Osteocyte (in vitro differentiated cells): ENCODE measurements around the gene LINS1. TPM values are rescaled to one million over a fixed set of nuclear protein-coding genes. Genes with fewer than 3 reads are reported as not detected.

Experiments used
- DNase-seq: peaks from one replicate; pipeline ENCODE4 v3.0.0; 2021; ENCODE audit warnings: mixed read lengths; ENCODE audit not compliant: unreplicated experiment; ENCODE audit errors: extremely low spot score
- H3K27ac Mint-ChIP-seq: one replicate; pipeline ENCODE4 v1.8.0; 2021; ENCODE audit warnings: mild to moderate bottlenecking, mixed read lengths; ENCODE audit not compliant: unreplicated experiment
- H3K27me3 Mint-ChIP-seq: one replicate; pipeline ENCODE4 v1.8.0; 2021; ENCODE audit warnings: mixed read lengths; ENCODE audit not compliant: unreplicated experiment
- H3K36me3 Mint-ChIP-seq: one replicate; pipeline ENCODE4 v1.8.0; 2021; ENCODE audit warnings: mixed read lengths; ENCODE audit not compliant: unreplicated experiment
- H3K4me1 Mint-ChIP-seq: one replicate; pipeline ENCODE4 v1.8.0; 2021; ENCODE audit warnings: mixed read lengths; ENCODE audit not compliant: unreplicated experiment
- H3K4me3 Mint-ChIP-seq: one replicate; pipeline ENCODE4 v1.8.0; 2021; ENCODE audit warnings: mild to moderate bottlenecking, moderate library complexity, mixed read lengths; ENCODE audit not compliant: unreplicated experiment
- H3K9me3 Mint-ChIP-seq: one replicate; pipeline ENCODE4 v1.8.0; 2021; ENCODE audit warnings: mixed read lengths; ENCODE audit not compliant: unreplicated experiment
- CTCF ChIP-seq: fragments of 200-600 bp; sonication (generic); IDR thresholded peaks from 2 replicates; pipeline ENCODE4 v1.5.0; 2021; ENCODE audit warnings: antibody characterized with exemption, mild to moderate bottlenecking, moderate library complexity
- long read RNA-seq: library from polyadenylated mRNA; unstranded; transcript quantifications from one replicate; pipeline ENCODE4 v2.0.0, GENCODE V29; 2021
- total RNA-seq: library from RNA; stranded (reverse); gene quantifications from 2 replicates; pipeline ENCODE4 v1.2.1, GENCODE V29; 2021

The LINS1 gene
- 9.3 and 9.7 TPM in 2 replicates for total RNA-seq
- long read RNA-seq, full-length matches to known transcripts, result 13 of 35 reads
- long read RNA-seq, partial matches to known transcripts, result 3 of 35 reads
- long read RNA-seq, other reads (novel, unspliced or antisense), result 19 of 35 reads

- no peak for TF ChIP-seq CTCF
- DNase-seq, result peak; percentile 100
- H3K4me1 Mint-ChIP-seq, result peaks cover 25% of the 10 kb centered on the region
- H3K36me3 Mint-ChIP-seq, result peaks cover 18% of the 10 kb centered on the region
- H3K9me3 Mint-ChIP-seq, result no peaks in the 10 kb centered on the region
- H3K4me3 Mint-ChIP-seq, result no peak within 1 kb of the TSS
- H3K27me3 Mint-ChIP-seq, result no peaks in the 10 kb centered on the region
- H3K27ac Mint-ChIP-seq, result peak within 1 kb of the TSS; percentile 85
These were observed at the start of gene LINS1, which contains the start of gene ASB7 for GRCh38 chr15:100602064-100602822. Gene LINS1 (minus strand): TSS chr15:100602184. CDS start chr15:100580842, 21,342 bp downstream. Gene ASB7 (plus strand): TSS chr15:100602589. CDS start chr15:100612217, 9,628 bp downstream.

- H3K36me3 Mint-ChIP-seq, result peaks cover 9% of the 10 kb centered on the region
- H3K27ac Mint-ChIP-seq, result no peak overlapping the region
- no peaks in the 10 kb centered on the region for H3K27me3 Mint-ChIP-seq
- no peak for TF ChIP-seq CTCF
- no peak for DNase-seq
- H3K4me3 Mint-ChIP-seq, result no peak overlapping the region
- H3K9me3 Mint-ChIP-seq, result no peaks in the 10 kb centered on the region
- H3K4me1 Mint-ChIP-seq, result peaks cover 13% of the 10 kb centered on the region
These were observed 49.3 kb upstream of the LINS1 start for GRCh38 chr15:100651253-100651652.

- Mint-ChIP-seq H3K27me3 (no peaks in the 10 kb centered on the region), H3K9me3 (no peaks in the 10 kb centered on the region), H3K27ac (no peak overlapping the region), H3K36me3 (peaks cover 9% of the 10 kb centered on the region), H3K4me1 (peaks cover 13% of the 10 kb centered on the region), H3K4me3 (no peak overlapping the region)
- DNase-seq, result no peak
- peak; percentile 15 for TF ChIP-seq CTCF
These were observed 48.7 kb upstream of the LINS1 start for GRCh38 chr15:100650685-100651084.

- no peak for DNase-seq
- no peak overlapping the region for H3K4me3 Mint-ChIP-seq
- no peaks in the 10 kb centered on the region for H3K27me3 Mint-ChIP-seq
- H3K4me1 Mint-ChIP-seq, result peaks cover 6% of the 10 kb centered on the region
- H3K27ac Mint-ChIP-seq, result no peak overlapping the region
- no peaks in the 10 kb centered on the region for H3K9me3 Mint-ChIP-seq
- TF ChIP-seq CTCF, result no peak
- H3K36me3 Mint-ChIP-seq, result peaks cover 9% of the 10 kb centered on the region
These were observed 47.0 kb upstream of the LINS1 start for GRCh38 chr15:100648951-100649350.

- no peak overlapping the region for H3K4me3 Mint-ChIP-seq
These were observed 43.7 kb upstream of the LINS1 start for GRCh38 chr15:100645671-100646070.

More at GRCh38 chr15:100645671-100646070, 43.7 kb upstream of the LINS1 start:
- Mint-ChIP-seq H3K4me1 (peaks cover 2% of the 10 kb centered on the region), H3K27ac (no peak overlapping the region), H3K27me3 (no peaks in the 10 kb centered on the region), H3K9me3 (no peaks in the 10 kb centered on the region), H3K36me3 (peaks cover 9% of the 10 kb centered on the region)
- TF ChIP-seq CTCF, result no peak
- no peak for DNase-seq
